Upper lobe of right lung (tissue), 1 donor: ENCODE results near the gene TLE2. TPM values are rescaled to one million over a fixed set of nuclear protein-coding genes. Genes with fewer than 3 reads are reported as not detected.

Experiments used
- ATAC-seq: fragments of 200-7000 bp; cut with Tn5 transposase; one replicate; pipeline ENCODE4 v1.9.1; 2020; ENCODE audit warnings: mild to moderate bottlenecking, moderate library complexity
- DNase-seq: peaks from one replicate; pipeline ENCODE4 v3.0.0-alpha.2; 2020
- H3K27ac ChIP-seq: fragments of 200-600 bp; one replicate; pipeline ENCODE4 v1.8.0; 2022
- H3K27me3 ChIP-seq: fragments of 200-600 bp; one replicate; pipeline ENCODE4 v1.8.0; 2022; ENCODE audit warnings: mild to moderate bottlenecking
- H3K36me3 ChIP-seq: fragments of 200-600 bp; one replicate; pipeline ENCODE4 v1.8.0; 2022
- H3K4me1 ChIP-seq: fragments of 200-600 bp; one replicate; pipeline ENCODE4 v1.8.0; 2022
- H3K4me3 ChIP-seq: fragments of 200-600 bp; one replicate; pipeline ENCODE4 v1.8.0; 2022; ENCODE audit warnings: mild to moderate bottlenecking
- H3K9me3 ChIP-seq: fragments of 200-600 bp; one replicate; pipeline ENCODE4 v1.8.0; 2022
- intact Hi-C: fragments of 100-400 bp; cut with DNase I; formaldehyde crosslinking; loops from one replicate; pipeline ENCODE4 v1.11.0; 2022
- total RNA-seq: library from RNA; stranded (reverse); fragmentation: NEBNext Ultra II Directional; extraction: Animal tissue kit (Norgen Biotek cat#: 25700); gene quantifications from one replicate; pipeline ENCODE4 v1.2.1, GENCODE V29; 2021
- TF ChIP-seq, protein P1 (sequence below): fragments of 200-600 bp; IDR thresholded peaks from one replicate; pipeline ENCODE4 v1.8.0; 2022; ENCODE audit warnings: antibody characterized with exemption
- donor health status: DM: no; HTN: yes; CAD: no; lungs with severe emphysema.

Gene TLE2
- total RNA-seq, 1 donor from 2014 or later, result 58.6 TPM

DNA sequence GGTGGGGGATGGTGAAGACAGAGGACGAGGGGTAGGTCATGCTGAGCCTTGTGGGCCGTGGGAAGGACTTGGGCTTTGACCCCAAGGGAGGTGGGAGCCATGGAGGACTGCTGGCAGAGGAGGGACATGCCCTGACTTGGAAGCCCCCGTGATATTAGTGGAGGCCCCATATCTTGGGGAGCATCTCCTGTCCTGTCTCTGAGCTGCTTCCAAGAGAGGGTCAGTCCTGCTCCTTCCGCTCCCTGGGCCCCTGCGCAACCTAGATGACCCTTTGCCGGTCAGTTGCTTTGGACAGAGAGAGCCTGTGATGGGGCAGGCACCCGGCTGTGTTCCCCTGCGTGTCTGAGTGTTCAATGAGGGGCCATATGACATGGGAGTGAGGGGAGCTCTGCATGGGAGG, 46.5 kb downstream of the TLE2 start:
- no peak for DNase-seq
- ATAC-seq, result no peak
- no peaks in the 10 kb centered on the region for H3K36me3 ChIP-seq
- peak overlapping the region; percentile 84 for H3K27ac ChIP-seq
- H3K4me1 ChIP-seq, result peaks cover 30% of the 10 kb centered on the region
- intact Hi-C loops, result no loop called here
- H3K27me3 ChIP-seq, result no peaks in the 10 kb centered on the region
- TF ChIP-seq, protein P1, sequence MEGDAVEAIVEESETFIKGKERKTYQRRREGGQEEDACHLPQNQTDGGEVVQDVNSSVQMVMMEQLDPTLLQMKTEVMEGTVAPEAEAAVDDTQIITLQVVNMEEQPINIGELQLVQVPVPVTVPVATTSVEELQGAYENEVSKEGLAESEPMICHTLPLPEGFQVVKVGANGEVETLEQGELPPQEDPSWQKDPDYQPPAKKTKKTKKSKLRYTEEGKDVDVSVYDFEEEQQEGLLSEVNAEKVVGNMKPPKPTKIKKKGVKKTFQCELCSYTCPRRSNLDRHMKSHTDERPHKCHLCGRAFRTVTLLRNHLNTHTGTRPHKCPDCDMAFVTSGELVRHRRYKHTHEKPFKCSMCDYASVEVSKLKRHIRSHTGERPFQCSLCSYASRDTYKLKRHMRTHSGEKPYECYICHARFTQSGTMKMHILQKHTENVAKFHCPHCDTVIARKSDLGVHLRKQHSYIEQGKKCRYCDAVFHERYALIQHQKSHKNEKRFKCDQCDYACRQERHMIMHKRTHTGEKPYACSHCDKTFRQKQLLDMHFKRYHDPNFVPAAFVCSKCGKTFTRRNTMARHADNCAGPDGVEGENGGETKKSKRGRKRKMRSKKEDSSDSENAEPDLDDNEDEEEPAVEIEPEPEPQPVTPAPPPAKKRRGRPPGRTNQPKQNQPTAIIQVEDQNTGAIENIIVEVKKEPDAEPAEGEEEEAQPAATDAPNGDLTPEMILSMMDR, result no peak
- no peak overlapping the region for H3K4me3 ChIP-seq
- no peaks in the 10 kb centered on the region for H3K9me3 ChIP-seq

DNA sequence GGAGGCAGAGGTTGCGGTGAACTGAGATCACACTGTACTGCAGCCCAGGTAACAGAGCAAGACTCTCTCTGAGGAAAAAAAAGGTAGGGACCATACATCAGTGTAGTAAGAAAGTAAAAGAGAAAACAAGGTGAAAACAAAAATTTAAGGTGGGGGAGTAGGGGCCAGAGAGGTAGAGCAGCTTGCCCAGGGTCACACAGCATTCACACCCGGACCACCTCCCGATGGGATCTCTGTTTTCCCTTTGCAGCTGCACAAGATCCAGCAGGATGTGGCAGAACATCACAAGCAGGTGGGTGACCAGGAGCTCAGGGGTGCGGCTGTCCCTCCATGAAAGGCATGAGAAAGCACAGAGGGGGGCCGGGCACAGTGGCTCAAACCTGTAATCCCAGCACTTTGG, 47.2 kb downstream of the TLE2 start:
- DNase-seq (no peak), ATAC-seq (no peak)
- Histone ChIP-seq H3K27ac (peak overlapping the region; percentile 17), H3K27me3 (no peaks in the 10 kb centered on the region), H3K4me3 (no peak overlapping the region), H3K9me3 (no peaks in the 10 kb centered on the region), H3K36me3 (no peaks in the 10 kb centered on the region), H3K4me1 (peaks cover 35% of the 10 kb centered on the region)
- TF ChIP-seq, protein P1, result no peak
- intact Hi-C loops, result no loop called here

GRCh38 chr19:2978772-2979171, 50.3 kb downstream of the TLE2 start:
- no peak overlapping the region for H3K4me3 ChIP-seq
- TF ChIP-seq, protein P1, result no peak
- H3K36me3 ChIP-seq, result no peaks in the 10 kb centered on the region
- intact Hi-C loops, result no loop called here
- no peak for DNase-seq
- H3K4me1 ChIP-seq, result peaks cover 60% of the 10 kb centered on the region
- H3K27ac ChIP-seq, result peak overlapping the region; percentile 51
- no peaks in the 10 kb centered on the region for H3K9me3 ChIP-seq
- H3K27me3 ChIP-seq, result no peaks in the 10 kb centered on the region
- ATAC-seq, result no peak

- Histone ChIP-seq H3K36me3 (no peaks in the 10 kb centered on the region), H3K4me1 (peaks cover 58% of the 10 kb centered on the region), H3K27me3 (no peaks in the 10 kb centered on the region), H3K4me3 (no peak overlapping the region), H3K27ac (peak overlapping the region; percentile 51), H3K9me3 (no peaks in the 10 kb centered on the region)
- no peak for DNase-seq
- TF ChIP-seq, protein P1, result no peak
- intact Hi-C loops, result no loop called here
- no peak for ATAC-seq
Measured at GRCh38 chr19:2978166-2978767, 50.8 kb downstream of the TLE2 start.

- Histone ChIP-seq H3K9me3 (no peaks in the 10 kb centered on the region), H3K4me3 (peak overlapping the region; percentile 57), H3K4me1 (peaks cover 58% of the 10 kb centered on the region), H3K27me3 (no peaks in the 10 kb centered on the region), H3K27ac (peak overlapping the region; percentile 51), H3K36me3 (no peaks in the 10 kb centered on the region)
- DNase-seq (no peak), ATAC-seq (no peak)
- TF ChIP-seq, protein P1, result no peak
- intact Hi-C loops, result no loop called here
Measured at GRCh38 chr19:2977746-2978138, 51.3 kb downstream of the TLE2 start.
